Measurements from ENCODE around the gene BLNK.

The BLNK gene

GRCh38 chr10:96217711-96218110 lies 53.7 kb downstream of the BLNK start:
- Histone ChIP-seq H3K36me3 (ENCODE audit: control insufficient read depth, insufficient read depth, low read length) (no peaks in the 10 kb centered on the region), H3K4me2 (ENCODE audit: low read length) (no peak overlapping the region), H3K4me3 (ENCODE audit: low read length) (no peak overlapping the region), H3K9ac (ENCODE audit: low read length) (no peak overlapping the region), H3K23ac (ENCODE audit: low read length) (no peak overlapping the region), H3K79me1 (ENCODE audit: low read length) (no peaks in the 10 kb centered on the region), H4K5ac (ENCODE audit: low read length) (no peak overlapping the region), H3K4ac (ENCODE audit: low read depth, low read length) (no peak overlapping the region), H3K4me1 (ENCODE audit: control insufficient read depth, low read depth, low read length) (no peaks in the 10 kb centered on the region), H3K18ac (ENCODE audit: low read length) (no peak overlapping the region), H3K79me2 (ENCODE audit: control insufficient read depth, insufficient read depth, low read length) (no peaks in the 10 kb centered on the region), H3K56ac (ENCODE audit: low read length) (no peak overlapping the region), H3K27me3 (ENCODE audit: insufficient read depth, low read length, poor library complexity) (no peaks in the 10 kb centered on the region), H4K8ac (ENCODE audit: low read depth, low read length) (no peak overlapping the region), H2AK5ac (ENCODE audit: low read length) (no peak overlapping the region), H2BK120ac (ENCODE audit: low read depth, low read length) (no peak overlapping the region), H3K27ac (ENCODE audit: low read depth, low read length) (no peak overlapping the region), H2BK5ac (ENCODE audit: low read length) (no peak overlapping the region), H2BK15ac (replicated peaks; ENCODE audit: low read depth) (no peak overlapping the region)
- no peak for DNase-seq
- WGBS (ENCODE audit: extremely low coverage, insufficient coverage, low lambda C conversion rate), result no CpG with 5 or more reads among the region's 4 CpGs

- Histone ChIP-seq H3K79me1 (ENCODE audit: low read length) (no peaks in the 10 kb centered on the region), H3K9ac (ENCODE audit: low read length) (no peak overlapping the region), H3K4me2 (ENCODE audit: low read length) (no peak overlapping the region), H4K8ac (ENCODE audit: low read depth, low read length) (no peak overlapping the region), H3K4me1 (ENCODE audit: control insufficient read depth, low read depth, low read length) (no peaks in the 10 kb centered on the region), H2BK120ac (ENCODE audit: low read depth, low read length) (no peak overlapping the region), H2BK15ac (replicated peaks; ENCODE audit: low read depth) (no peak overlapping the region), H3K4ac (ENCODE audit: low read depth, low read length) (no peak overlapping the region), H3K4me3 (ENCODE audit: low read length) (no peak overlapping the region), H4K5ac (ENCODE audit: low read length) (no peak overlapping the region), H3K18ac (ENCODE audit: low read length) (no peak overlapping the region), H2AK5ac (ENCODE audit: low read length) (no peak overlapping the region), H3K27me3 (ENCODE audit: insufficient read depth, low read length, poor library complexity) (no peaks in the 10 kb centered on the region), H2BK5ac (ENCODE audit: low read length) (no peak overlapping the region), H3K23ac (ENCODE audit: low read length) (no peak overlapping the region), H3K79me2 (ENCODE audit: control insufficient read depth, insufficient read depth, low read length) (no peaks in the 10 kb centered on the region), H3K27ac (ENCODE audit: low read depth, low read length) (no peak overlapping the region), H3K36me3 (ENCODE audit: control insufficient read depth, insufficient read depth, low read length) (no peaks in the 10 kb centered on the region), H3K56ac (ENCODE audit: low read length) (no peak overlapping the region)
- DNase-seq, result no peak
- no CpG with 5 or more reads among the region's 5 CpGs for WGBS (ENCODE audit: extremely low coverage, insufficient coverage, low lambda C conversion rate)
Measured at GRCh38 chr10:96216775-96217174, 54.6 kb downstream of the BLNK start.

GRCh38 chr10:96212911-96213310 lies 58.5 kb downstream of the BLNK start:
- Histone ChIP-seq H2BK15ac (replicated peaks; ENCODE audit: low read depth) (no peak overlapping the region), H3K56ac (ENCODE audit: low read length) (no peak overlapping the region), H3K36me3 (ENCODE audit: control insufficient read depth, insufficient read depth, low read length) (no peaks in the 10 kb centered on the region), H2BK5ac (ENCODE audit: low read length) (no peak overlapping the region), H3K27me3 (ENCODE audit: insufficient read depth, low read length, poor library complexity) (no peaks in the 10 kb centered on the region), H3K79me2 (ENCODE audit: control insufficient read depth, insufficient read depth, low read length) (no peaks in the 10 kb centered on the region), H4K8ac (ENCODE audit: low read depth, low read length) (no peak overlapping the region), H3K23ac (ENCODE audit: low read length) (no peak overlapping the region), H3K79me1 (ENCODE audit: low read length) (no peaks in the 10 kb centered on the region), H2BK120ac (ENCODE audit: low read depth, low read length) (no peak overlapping the region), H3K9ac (ENCODE audit: low read length) (no peak overlapping the region), H3K4me3 (ENCODE audit: low read length) (no peak overlapping the region), H2AK5ac (ENCODE audit: low read length) (no peak overlapping the region), H3K27ac (ENCODE audit: low read depth, low read length) (no peak overlapping the region), H3K4ac (ENCODE audit: low read depth, low read length) (no peak overlapping the region), H3K18ac (ENCODE audit: low read length) (no peak overlapping the region), H4K5ac (ENCODE audit: low read length) (no peak overlapping the region), H3K4me2 (ENCODE audit: low read length) (no peak overlapping the region), H3K4me1 (ENCODE audit: control insufficient read depth, low read depth, low read length) (no peaks in the 10 kb centered on the region)
- no CpG with 5 or more reads among the region's 1 CpG for WGBS (ENCODE audit: extremely low coverage, insufficient coverage, low lambda C conversion rate)
- no peak for DNase-seq

- no peak overlapping the region for H2BK120ac ChIP-seq (ENCODE audit: low read depth, low read length)
- no peaks in the 10 kb centered on the region for H3K36me3 ChIP-seq (ENCODE audit: control insufficient read depth, insufficient read depth, low read length)
- no peak overlapping the region for H2BK15ac ChIP-seq (replicated peaks; ENCODE audit: low read depth)
- H2BK5ac ChIP-seq (ENCODE audit: low read length), result no peak overlapping the region
- H4K8ac ChIP-seq (ENCODE audit: low read depth, low read length), result no peak overlapping the region
- DNase-seq, result no peak
- H3K9ac ChIP-seq (ENCODE audit: low read length), result no peak overlapping the region
- H3K4me2 ChIP-seq (ENCODE audit: low read length), result no peak overlapping the region
- H3K56ac ChIP-seq (ENCODE audit: low read length), result no peak overlapping the region
- no peaks in the 10 kb centered on the region for H3K27me3 ChIP-seq (ENCODE audit: insufficient read depth, low read length, poor library complexity)
- H3K79me2 ChIP-seq (ENCODE audit: control insufficient read depth, insufficient read depth, low read length), result no peaks in the 10 kb centered on the region
- H3K27ac ChIP-seq (ENCODE audit: low read depth, low read length), result no peak overlapping the region
- H3K4me3 ChIP-seq (ENCODE audit: low read length), result no peak overlapping the region
- no peak overlapping the region for H4K5ac ChIP-seq (ENCODE audit: low read length)
- H3K23ac ChIP-seq (ENCODE audit: low read length), result no peak overlapping the region
- H3K4ac ChIP-seq (ENCODE audit: low read depth, low read length), result no peak overlapping the region
- H3K18ac ChIP-seq (ENCODE audit: low read length), result no peak overlapping the region
- no peaks in the 10 kb centered on the region for H3K4me1 ChIP-seq (ENCODE audit: control insufficient read depth, low read depth, low read length)
- H3K79me1 ChIP-seq (ENCODE audit: low read length), result no peaks in the 10 kb centered on the region
- no peak overlapping the region for H2AK5ac ChIP-seq (ENCODE audit: low read length)
Measured at GRCh38 chr10:96211764-96212163, 59.6 kb downstream of the BLNK start.

- Histone ChIP-seq H2AK5ac (ENCODE audit: low read length) (no peak overlapping the region), H3K4me2 (ENCODE audit: low read length) (no peak overlapping the region), H3K27ac (ENCODE audit: low read depth, low read length) (no peak overlapping the region), H3K23ac (ENCODE audit: low read length) (no peak overlapping the region), H3K79me1 (ENCODE audit: low read length) (no peaks in the 10 kb centered on the region), H3K27me3 (ENCODE audit: insufficient read depth, low read length, poor library complexity) (no peaks in the 10 kb centered on the region), H2BK120ac (ENCODE audit: low read depth, low read length) (no peak overlapping the region), H3K36me3 (ENCODE audit: control insufficient read depth, insufficient read depth, low read length) (no peaks in the 10 kb centered on the region), H2BK5ac (ENCODE audit: low read length) (no peak overlapping the region), H4K5ac (ENCODE audit: low read length) (no peak overlapping the region), H3K9ac (ENCODE audit: low read length) (no peak overlapping the region), H3K79me2 (ENCODE audit: control insufficient read depth, insufficient read depth, low read length) (no peaks in the 10 kb centered on the region), H4K8ac (ENCODE audit: low read depth, low read length) (no peak overlapping the region), H3K4me1 (ENCODE audit: control insufficient read depth, low read depth, low read length) (no peaks in the 10 kb centered on the region), H3K4me3 (ENCODE audit: low read length) (no peak overlapping the region), H3K56ac (ENCODE audit: low read length) (no peak overlapping the region), H2BK15ac (replicated peaks; ENCODE audit: low read depth) (no peak overlapping the region), H3K4ac (ENCODE audit: low read depth, low read length) (no peak overlapping the region), H3K18ac (ENCODE audit: low read length) (no peak overlapping the region)
- no peak for DNase-seq
- no CpG with 5 or more reads among the region's 5 CpGs for WGBS (ENCODE audit: extremely low coverage, insufficient coverage, low lambda C conversion rate)
Measured at GRCh38 chr10:96208946-96209345, 62.4 kb downstream of the BLNK start.

GRCh38 chr10:96208271-96208670 lies 63.1 kb downstream of the BLNK start:
- H4K8ac ChIP-seq (ENCODE audit: low read depth, low read length), result no peak overlapping the region
- no peaks in the 10 kb centered on the region for H3K27me3 ChIP-seq (ENCODE audit: insufficient read depth, low read length, poor library complexity)
- H3K4me3 ChIP-seq (ENCODE audit: low read length), result no peak overlapping the region
- no CpG with 5 or more reads among the region's 2 CpGs for WGBS (ENCODE audit: extremely low coverage, insufficient coverage, low lambda C conversion rate)
- no peak overlapping the region for H2BK15ac ChIP-seq (replicated peaks; ENCODE audit: low read depth)
- H3K18ac ChIP-seq (ENCODE audit: low read length), result no peak overlapping the region
- no peaks in the 10 kb centered on the region for H3K36me3 ChIP-seq (ENCODE audit: control insufficient read depth, insufficient read depth, low read length)
- no peak overlapping the region for H2BK120ac ChIP-seq (ENCODE audit: low read depth, low read length)
- H3K4me1 ChIP-seq (ENCODE audit: control insufficient read depth, low read depth, low read length), result no peaks in the 10 kb centered on the region
- no peaks in the 10 kb centered on the region for H3K79me2 ChIP-seq (ENCODE audit: control insufficient read depth, insufficient read depth, low read length)
- H4K5ac ChIP-seq (ENCODE audit: low read length), result no peak overlapping the region
- no peak overlapping the region for H3K4me2 ChIP-seq (ENCODE audit: low read length)
- H2AK5ac ChIP-seq (ENCODE audit: low read length), result no peak overlapping the region
- H2BK5ac ChIP-seq (ENCODE audit: low read length), result no peak overlapping the region
- H3K4ac ChIP-seq (ENCODE audit: low read depth, low read length), result no peak overlapping the region
- H3K79me1 ChIP-seq (ENCODE audit: low read length), result no peaks in the 10 kb centered on the region
- H3K9ac ChIP-seq (ENCODE audit: low read length), result no peak overlapping the region
- DNase-seq, result no peak
- H3K27ac ChIP-seq (ENCODE audit: low read depth, low read length), result no peak overlapping the region
- H3K56ac ChIP-seq (ENCODE audit: low read length), result no peak overlapping the region
- no peak overlapping the region for H3K23ac ChIP-seq (ENCODE audit: low read length)

Measured in mesendoderm (in vitro differentiated cells).